Measurements from ENCODE around the gene ZNF157. TPM values are rescaled to one million over a fixed set of nuclear protein-coding genes. Genes with fewer than 3 reads are reported as not detected.

The ZNF157 gene
- total RNA-seq, 1 experiment from 2014 or later: 0.07 TPM

- TF ChIP-seq EZH2 (IDR thresholded peaks at IDR 0.05; ENCODE audit: low read length, unreplicated experiment) (no peak), CTCF (conservative IDR thresholded peaks at IDR 0.05; ENCODE audit: low read depth, low read length) (peak; percentile 87)
- intact Hi-C loops (cut with micrococcal nuclease): loop anchor here (1.0 to 5.0 kb wide), 4 partner anchors 72 to 191 kb away; partner anchors contain the start of genes UBA1 and ZNF41
- ChIA-PET CTCF (interaction anchor here (0.6 to 1.4 kb wide), 8 partner anchors 12 to 194 kb away, joined by 3 to 9 read pairs (median 4); no protein-coding TSS in a partner anchor), POLR2A (ENCODE audit: unreplicated experiment) (interaction anchor here (0.6 kb wide), 1 partner anchor 152 kb away, joined by 11 read pairs; the partner anchor contains the start of gene USP11)
- Histone ChIP-seq H3K4me2 (ENCODE audit: low read length) (peak overlapping the region; percentile 68), H4K20me1 (ENCODE audit: low read length) (no peaks in the 10 kb centered on the region), H3K9ac (ENCODE audit: low read length) (no peak overlapping the region), H3K4me3 (ENCODE audit: low read length) (no peak overlapping the region), H3K27ac (ENCODE audit: low read length) (no peak overlapping the region), H3K79me2 (ENCODE audit: low read length) (no peaks in the 10 kb centered on the region), H3F3A (ENCODE audit: low read length, unreplicated experiment) (no peaks in the 10 kb centered on the region), H3K27me3 (ENCODE audit: low read length) (no peaks in the 10 kb centered on the region), H3K36me3 (ENCODE audit: low read depth, low read length) (no peaks in the 10 kb centered on the region), H3K4me1 (ENCODE audit: insufficient read depth, low read length) (no peaks in the 10 kb centered on the region), H3K9me2 (replicated peaks; ENCODE audit: low read length) (no peaks in the 10 kb centered on the region), H3K9me3 (ENCODE audit: low read length) (no peaks in the 10 kb centered on the region), H2AFZ (ENCODE audit: low read length) (peak overlapping the region; percentile 62)
- ATAC-seq: peak; percentile 77
- DNase-seq: peak; percentile 85
- no TSS peak for BruUV-seq (replicated peaks)
These were observed 14.1 kb downstream of the ZNF157 start for GRCh38 chrX:47384502-47384901.

GRCh38 chrX:47390780-47391179 is 20.4 kb downstream of the ZNF157 start:
- Histone ChIP-seq H3K4me1 (ENCODE audit: insufficient read depth, low read length) (no peaks in the 10 kb centered on the region), H3K9ac (ENCODE audit: low read length) (no peak overlapping the region), H3K4me2 (ENCODE audit: low read length) (no peak overlapping the region), H3K79me2 (ENCODE audit: low read length) (no peaks in the 10 kb centered on the region), H3K36me3 (ENCODE audit: low read depth, low read length) (no peaks in the 10 kb centered on the region), H3F3A (ENCODE audit: low read length, unreplicated experiment) (no peaks in the 10 kb centered on the region), H3K9me3 (ENCODE audit: low read length) (no peaks in the 10 kb centered on the region), H3K27ac (ENCODE audit: low read length) (no peak overlapping the region), H3K4me3 (ENCODE audit: low read length) (no peak overlapping the region), H3K9me2 (replicated peaks; ENCODE audit: low read length) (no peaks in the 10 kb centered on the region), H2AFZ (ENCODE audit: low read length) (no peak overlapping the region), H3K27me3 (ENCODE audit: low read length) (no peaks in the 10 kb centered on the region), H4K20me1 (ENCODE audit: low read length) (no peaks in the 10 kb centered on the region)
- TF ChIP-seq EZH2 (IDR thresholded peaks at IDR 0.05; ENCODE audit: low read length, unreplicated experiment) (no peak), CTCF (conservative IDR thresholded peaks at IDR 0.05; ENCODE audit: low read depth, low read length) (no peak), EZH2phosphoT487 (IDR thresholded peaks at IDR 0.05; ENCODE audit: borderline replicate concordance, low read length) (no peak)
- DNase-seq: no peak
- intact Hi-C loops (cut with micrococcal nuclease): no loop called here
- ATAC-seq: no peak
- ChIA-PET CTCF (no interaction called here), POLR2A (ENCODE audit: unreplicated experiment) (no interaction called here)
- no TSS peak for BruUV-seq (replicated peaks)

- POLR2A ChIA-PET (ENCODE audit: unreplicated experiment): no interaction called here
- CTCF ChIA-PET: no interaction called here
- ATAC-seq (no peak), DNase-seq (no peak)
- Histone ChIP-seq H3F3A (ENCODE audit: low read length, unreplicated experiment) (no peaks in the 10 kb centered on the region), H3K9ac (ENCODE audit: low read length) (no peak overlapping the region), H3K27ac (ENCODE audit: low read length) (no peak overlapping the region), H3K36me3 (ENCODE audit: low read depth, low read length) (no peaks in the 10 kb centered on the region; the same call in 1 of the 2 replicates), H3K79me2 (ENCODE audit: low read length) (no peaks in the 10 kb centered on the region), H3K9me3 (ENCODE audit: low read length) (peaks cover 18% of the 10 kb centered on the region), H4K20me1 (ENCODE audit: low read length) (no peaks in the 10 kb centered on the region), H3K4me1 (ENCODE audit: insufficient read depth, low read length) (no peaks in the 10 kb centered on the region), H2AFZ (ENCODE audit: low read length) (no peak overlapping the region), H3K9me2 (replicated peaks; ENCODE audit: low read length) (no peaks in the 10 kb centered on the region), H3K27me3 (ENCODE audit: low read length) (no peaks in the 10 kb centered on the region), H3K4me2 (ENCODE audit: low read length) (no peak overlapping the region), H3K4me3 (ENCODE audit: low read length) (no peak overlapping the region)
- intact Hi-C loops (cut with micrococcal nuclease): no loop called here
- TF ChIP-seq EZH2 (IDR thresholded peaks at IDR 0.05; ENCODE audit: low read length, unreplicated experiment) (no peak), CTCF (conservative IDR thresholded peaks at IDR 0.05; ENCODE audit: low read depth, low read length) (no peak), EZH2phosphoT487 (IDR thresholded peaks at IDR 0.05; ENCODE audit: borderline replicate concordance, low read length) (no peak)
- no TSS peak for BruUV-seq (replicated peaks)
These were observed 42.8 kb downstream of the ZNF157 start for GRCh38 chrX:47413179-47413594.

Data from PC-3 (cell line).